GM12878 (cell line): ENCODE data around the gene SLC44A4. TPM values are rescaled to one million over a fixed set of nuclear protein-coding genes. Genes with fewer than 3 reads are reported as not detected.

ENCODE experiments used
- ATAC-seq: fragments of 200-7000 bp; cut with Tn5 transposase; 3 replicates; pipeline ENCODE4 v1.9.1; 2020; ENCODE audit warnings: mild to moderate bottlenecking, moderate library complexity
- BruUV-seq: library from RNA; stranded (reverse); fragments of 400-500 nt; replicated peaks from 2 replicates; lab custom pipeline; 2021; lab: Mats Ljungman, UMichigan
- CTCF ChIA-PET: fragments of 300-600 bp; sonication (Branson Sonifier 250); formaldehyde crosslinking; extraction: SDS; loops from one replicate; lab custom pipeline; 2021; ENCODE audit warnings: inconsistent platforms; lab: Yijun Ruan, JAX
- POLR2A ChIA-PET: fragments of 350-600 bp; formaldehyde crosslinking; extraction: SDS; loops from one replicate; lab custom pipeline; 2021; ENCODE audit warnings: inconsistent platforms; lab: Charles Lee
- RAD21 ChIA-PET: fragments of 300-600 bp; sonication (Branson Sonifier 250); formaldehyde crosslinking; loops from one replicate; lab custom pipeline; 2023; ENCODE audit warnings: antibody characterized with exemption; ENCODE audit not compliant: unreplicated experiment; lab: Charles Lee
- SMC1A ChIA-PET: fragments of 300-600 bp; sonication (Branson Sonifier 250); formaldehyde crosslinking; loops from one replicate; lab custom pipeline; 2023; ENCODE audit not compliant: unreplicated experiment, uncharacterized antibody; lab: Charles Lee
- DNase-seq: peaks from one replicate; pipeline ENCODE4 v3.0.0-alpha.2; 2011; ENCODE audit warnings: low read depth, low spot score
- FAIRE-seq: peaks from 3 replicates; lab custom pipeline; 2011; peaks lifted over from hg19 to GRCh38; lab: Jason Lieb, UNC
- H2AFZ ChIP-seq: 2 replicates; pipeline ENCODE4 v1.6.0; 2011; ENCODE audit warnings: low read depth, low read length, control low read depth; ENCODE audit not compliant: control insufficient read depth
- H3K27ac ChIP-seq: 2 replicates; pipeline ENCODE4 v1.5.1; 2011; ENCODE audit warnings: control low read depth; ENCODE audit not compliant: control insufficient read depth, insufficient read depth
- H3K27me3 ChIP-seq, 2 experiments: replicated peaks in 1 of 2; 2 replicates each; pipeline versions ENCODE4 v1.6.0 to v1.6.1; 2011; ENCODE audit warnings: low read length in 1 of 2; ENCODE audit not compliant: control insufficient read depth in 2 of 2, insufficient read depth in 2 of 2
- H3K36me3 ChIP-seq, 2 experiments: 2 replicates each; pipeline ENCODE4 v1.5.1; 2011; ENCODE audit warnings: low read length in 1 of 2; ENCODE audit not compliant: control insufficient read depth in 2 of 2, insufficient read depth in 2 of 2
- H3K4me1 ChIP-seq: 2 replicates; pipeline ENCODE4 v1.6.1; 2011; ENCODE audit warnings: mild to moderate bottlenecking, low read length, moderate library complexity, mixed read lengths; ENCODE audit not compliant: control insufficient read depth, insufficient read depth
- H3K4me2 ChIP-seq: 2 replicates; pipeline ENCODE4 v1.6.0; 2011; ENCODE audit warnings: control low read depth; ENCODE audit not compliant: control insufficient read depth, insufficient read depth
- H3K4me3 ChIP-seq: fragments of 200-600 bp; sonication (generic); 2 replicates; pipeline ENCODE4 v1.5.1; 2016
- H3K79me2 ChIP-seq: 2 replicates; pipeline ENCODE4 v1.6.0; 2011; ENCODE audit warnings: low read length; ENCODE audit not compliant: control insufficient read depth, insufficient read depth
- H3K9ac ChIP-seq: 2 replicates; pipeline ENCODE4 v1.8.0; 2011; ENCODE audit warnings: low read length, control low read depth, mixed read lengths; ENCODE audit not compliant: control insufficient read depth, insufficient read depth
- H3K9me3 ChIP-seq: replicated peaks from 3 replicates; pipeline ENCODE4 v1.5.1; 2011; ENCODE audit warnings: mild to moderate bottlenecking, low read length; ENCODE audit not compliant: control insufficient read depth, insufficient read depth
- H4K20me1 ChIP-seq: 2 replicates; pipeline ENCODE4 v1.6.0; 2011; ENCODE audit not compliant: control insufficient read depth, insufficient read depth
- BCL3 ChIP-seq: IDR thresholded peaks from 2 replicates; pipeline ENCODE4 v1.6.1; 2011; ENCODE audit warnings: borderline replicate concordance, low read depth, mild to moderate bottlenecking, moderate library complexity, low read length; ENCODE audit not compliant: insufficient read depth, poor library complexity, severe bottlenecking
- BHLHE40 ChIP-seq, 2 experiments: fragments of 450-650 bp in 1 of 2; IDR thresholded peaks; 2 replicates each; pipeline ENCODE4 v1.6.1; 2011 to 2017; ENCODE audit warnings: low read depth in 2 of 2, borderline replicate concordance in 1 of 2, improper control_type of control experiment in 1 of 2, low read length in 1 of 2, mild to moderate bottlenecking in 1 of 2
- CBFB ChIP-seq: IDR thresholded peaks from 2 replicates; pipeline ENCODE4 v1.6.1; 2016; ENCODE audit warnings: antibody characterized with exemption, low read depth
- CREM ChIP-seq: IDR thresholded peaks from 2 replicates; pipeline ENCODE4 v1.6.1; 2014; ENCODE audit warnings: antibody characterized with exemption, low read depth
- E2F8 ChIP-seq: fragments of 450-650 bp; IDR thresholded peaks from 2 replicates; pipeline ENCODE4 v1.6.1; 2018; ENCODE audit warnings: mild to moderate bottlenecking, low read depth, moderate library complexity; ENCODE audit not compliant: partially characterized antibody
- ELK1 ChIP-seq: IDR thresholded peaks from 2 replicates; pipeline ENCODE4 v1.6.1; 2012; ENCODE audit warnings: low read depth, low read length, improper control_type of control experiment
- FOXK2 ChIP-seq: fragments of 450-650 bp; IDR thresholded peaks from 2 replicates; pipeline ENCODE4 v1.6.1; 2017; ENCODE audit warnings: mild to moderate bottlenecking, moderate library complexity
- GABPA ChIP-seq: IDR thresholded peaks from 2 replicates; pipeline ENCODE4 v1.6.1; 2014; ENCODE audit warnings: antibody characterized with exemption, low read depth, mild to moderate bottlenecking, inconsistent platforms
- IKZF1 ChIP-seq: fragments of 450-650 bp; conservative IDR thresholded peaks from 2 replicates; pipeline ENCODE4 v1.6.1; 2017; ENCODE audit warnings: antibody characterized with exemption, mild to moderate bottlenecking
- PBX3 ChIP-seq: IDR thresholded peaks from 2 replicates; pipeline ENCODE4 v1.6.1; 2011; ENCODE audit warnings: mild to moderate bottlenecking, low read depth, low read length, moderate library complexity; ENCODE audit not compliant: insufficient replicate concordance
- RFX5 ChIP-seq: IDR thresholded peaks from 2 replicates; pipeline ENCODE4 v1.6.1; 2011; ENCODE audit warnings: low read depth, low read length, improper control_type of control experiment
- SMAD5 ChIP-seq: IDR thresholded peaks from 2 replicates; pipeline ENCODE4 v1.6.1; 2016; ENCODE audit warnings: antibody characterized with exemption, low read depth
- ZBTB33 ChIP-seq: fragments of 450-650 bp; IDR thresholded peaks from 2 replicates; pipeline ENCODE4 v1.6.1; 2017; ENCODE audit warnings: mild to moderate bottlenecking
- ZZZ3 ChIP-seq: IDR thresholded peaks from 2 replicates; pipeline ENCODE4 v1.6.1; 2011; ENCODE audit warnings: low read depth; ENCODE audit not compliant: control insufficient read depth, insufficient read length
- WGBS: methylation state at CpG from one replicate; pipeline ENCODE4 v1.1.6; 2016; ENCODE audit warnings: low lambda C conversion rate; ENCODE audit not compliant: insufficient replicate concordance, insufficient coverage; ENCODE audit errors: missing lambda C conversion rate; 5-methylcytosine and 5-hydroxymethylcytosine counted together
- in situ Hi-C: fragments of 300-500 bp; cut with MboI; formaldehyde crosslinking; loops from 9 replicates; pipeline ENCODE4 v1.14.3; 2018; ENCODE audit warnings: mixed read lengths
- intact Hi-C: fragments of 100-400 bp; cut with micrococcal nuclease; formaldehyde crosslinking; loops from one replicate; pipeline ENCODE4 v1.14.2; 2022; ENCODE audit not compliant: unreplicated experiment
- polyA plus RNA-seq, 11 experiments: library from polyadenylated mRNA; depleted of rRNA in 4 of 11; unstranded in 6 of 11; stranded (reverse) in 5 of 11; fragments of >200 nt; fragmentation: Nextera tagmentation in 4 of 11; fragmentation: Illumina TruSeq in 1 of 11; extraction: Ambion mirVana in 4 of 11; extraction: Trizol in 1 of 11; gene quantifications; 1 replicate in 1 of 11; 2 replicates in 10 of 11; pipeline versions ENCODE4 v1.2.1 to v1.2.3, GENCODE V29; 2011 to 2016; ENCODE audit warnings: inconsistent platforms in 2 of 11, missing spikeins in 2 of 11, low read depth in 1 of 11
- total RNA-seq, 4 experiments: library from RNA; depleted of rRNA in 3 of 4; stranded (reverse); fragments of >200 nt in 3 of 4; fragmentation: Illumina TruSeq in 1 of 4; extraction: Trizol in 1 of 4; gene quantifications; 2 replicates each; pipeline versions ENCODE4 v1.2.1 to v1.2.3, GENCODE V29; 2013 to 2021

Gene SLC44A4
- total and polyA plus RNA-seq, 10 of the 15 experiments (the other 5 are each of a cell fraction or from before 2014, with no cell fraction given), result 0.04 to 0.24 (median 0.15) TPM; not detected in 3

GRCh38 chr6:31889331-31889972, 10.7 kb upstream of the SLC44A4 start:
- DNase-seq (no peak), ATAC-seq (no peak), FAIRE-seq (no peak)
- ChIA-PET CTCF (interaction anchor here (0.6 to 1.6 kb wide), 12 partner anchors 15 to 343 kb away, joined by 3 to 6 read pairs (median 4); partner anchors contain the start of gene ATP6V1G2), POLR2A (no interaction called here), SMC1A (interaction anchor here (0.6 to 1.1 kb wide), 5 partner anchors 9 to 317 kb away, joined by 3 read pairs; no protein-coding TSS in a partner anchor), RAD21 (interaction anchor here (0.7 to 1.0 kb wide), 2 partner anchors 63 to 192 kb away, joined by 3 to 4 read pairs; no protein-coding TSS in a partner anchor)
- intact Hi-C loops (no loop called here), in situ Hi-C loops (no loop called here)
- Histone ChIP-seq H3K4me3 (no peak overlapping the region), H3K36me3 (peaks cover 16 to 27% of the 10 kb centered on the region in 2 experiments; a peak in 3 of 4 replicates), H4K20me1 (no peaks in the 10 kb centered on the region), H3K27me3 (no peaks in the 10 kb centered on the region), H3K4me1 (no peaks in the 10 kb centered on the region), H3K9ac (no peak overlapping the region), H3K79me2 (no peaks in the 10 kb centered on the region), H3K4me2 (no peak overlapping the region), H3K27ac (no peak overlapping the region), H2AFZ (no peak overlapping the region), H3K9me3 (no peaks in the 10 kb centered on the region)
- no TSS peak for BruUV-seq
- 95% methylated on average over 3 of the region's 3 CpGs for WGBS
- TF ChIP-seq BHLHE40 (IDR thresholded peaks at IDR 0.05; ENCODE audit: borderline replicate concordance in 1 of 2, low read depth in 2 of 2, low read length in 1 of 2) (no peak), GABPA (no peak), BCL3 (no peak), ELK1 (no peak), CREM (no peak), FOXK2 (no peak), E2F8 (no peak), IKZF1 (no peak), ZZZ3 (no peak), PBX3 (no peak), SMAD5 (no peak), ZBTB33 (no peak), CBFB (no peak), RFX5 (no peak)
